ENCODE data around the gene GPATCH3. TPM values are rescaled to one million over a fixed set of nuclear protein-coding genes. Genes with fewer than 3 reads are reported as not detected.

GPATCH3 gene
- total RNA-seq, 6 experiments from 2014 or later: 8.6 to 12.0 (median 10.2) TPM

DNA sequence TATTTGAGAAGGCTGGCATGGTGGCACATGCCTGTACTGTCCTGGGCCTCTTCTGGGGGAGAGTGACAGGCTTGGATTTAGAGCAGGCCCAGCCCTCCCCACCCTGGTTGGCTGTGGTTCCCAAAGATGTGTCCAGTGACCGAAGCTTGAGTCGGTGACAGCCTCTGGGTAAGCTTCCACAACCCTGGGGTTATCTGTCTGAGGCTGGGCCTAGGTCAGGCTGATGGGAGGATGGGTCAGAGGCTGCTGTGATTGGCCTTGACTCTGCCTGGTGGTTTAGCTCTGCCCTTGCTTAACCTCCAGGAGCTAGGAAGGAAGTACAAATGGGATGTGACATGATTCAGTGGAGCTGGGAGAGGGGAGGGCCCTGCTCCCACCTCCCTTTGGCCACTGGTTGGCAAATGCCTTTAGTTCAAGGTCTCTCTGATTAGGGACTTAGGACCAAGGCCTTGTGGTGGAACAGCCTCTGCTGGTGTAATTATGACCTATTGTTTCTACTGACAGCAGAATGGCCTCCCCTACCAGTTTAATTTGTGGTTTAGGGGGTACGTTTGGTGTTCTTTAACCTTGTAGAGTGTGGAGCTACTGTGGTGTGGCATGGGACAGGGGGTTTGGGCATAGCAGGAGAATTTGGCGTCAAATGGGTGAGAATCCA is 37.9 kb upstream of the GPATCH3 start:
- TF ChIP-seq, protein P1, sequence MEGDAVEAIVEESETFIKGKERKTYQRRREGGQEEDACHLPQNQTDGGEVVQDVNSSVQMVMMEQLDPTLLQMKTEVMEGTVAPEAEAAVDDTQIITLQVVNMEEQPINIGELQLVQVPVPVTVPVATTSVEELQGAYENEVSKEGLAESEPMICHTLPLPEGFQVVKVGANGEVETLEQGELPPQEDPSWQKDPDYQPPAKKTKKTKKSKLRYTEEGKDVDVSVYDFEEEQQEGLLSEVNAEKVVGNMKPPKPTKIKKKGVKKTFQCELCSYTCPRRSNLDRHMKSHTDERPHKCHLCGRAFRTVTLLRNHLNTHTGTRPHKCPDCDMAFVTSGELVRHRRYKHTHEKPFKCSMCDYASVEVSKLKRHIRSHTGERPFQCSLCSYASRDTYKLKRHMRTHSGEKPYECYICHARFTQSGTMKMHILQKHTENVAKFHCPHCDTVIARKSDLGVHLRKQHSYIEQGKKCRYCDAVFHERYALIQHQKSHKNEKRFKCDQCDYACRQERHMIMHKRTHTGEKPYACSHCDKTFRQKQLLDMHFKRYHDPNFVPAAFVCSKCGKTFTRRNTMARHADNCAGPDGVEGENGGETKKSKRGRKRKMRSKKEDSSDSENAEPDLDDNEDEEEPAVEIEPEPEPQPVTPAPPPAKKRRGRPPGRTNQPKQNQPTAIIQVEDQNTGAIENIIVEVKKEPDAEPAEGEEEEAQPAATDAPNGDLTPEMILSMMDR (IDR thresholded peaks at IDR 0.05): no peak
- Mint-ChIP-seq H3K4me3 (no peak overlapping the region), H3K9me3 (no peaks in the 10 kb centered on the region), H3K27ac (no peak overlapping the region), H3K4me1 (ENCODE audit: low read depth) (peaks cover 14% of the 10 kb centered on the region), H3K27me3 (ENCODE audit: insufficient read depth) (no peaks in the 10 kb centered on the region; the same call in 1 of the 2 replicates), H3K36me3 (ENCODE audit: low read depth) (peaks cover 30% of the 10 kb centered on the region)
- no peak for DNase-seq

- TF ChIP-seq, protein P1 (IDR thresholded peaks at IDR 0.05): no peak
Measured at GRCh38 chr1:26936823-26937222, 36.6 kb upstream of the GPATCH3 start.

DNA sequence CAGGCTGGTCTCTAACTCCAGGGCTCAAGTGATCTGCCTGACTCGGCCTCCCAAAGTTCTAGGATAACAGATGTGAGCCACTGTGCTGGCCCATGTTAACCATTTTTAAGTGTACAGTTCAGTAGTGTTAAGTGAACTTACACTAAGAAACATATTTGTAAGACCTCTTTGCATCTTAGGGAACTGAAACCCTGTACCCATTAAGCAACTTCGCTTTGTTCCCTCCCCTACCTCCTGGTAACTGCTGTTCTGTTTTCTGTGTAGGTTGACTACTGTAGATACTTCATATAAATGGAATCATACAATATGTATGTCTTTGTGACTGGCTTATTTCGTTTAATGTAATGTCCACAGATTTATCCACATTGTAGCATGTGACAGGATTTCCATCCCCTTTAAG is 32.3 kb upstream of the GPATCH3 start:
- no peaks in the 10 kb centered on the region for H3K4me1 Mint-ChIP-seq (ENCODE audit: low read depth)
- H3K36me3 Mint-ChIP-seq (ENCODE audit: low read depth): peaks cover 30% of the 10 kb centered on the region; the same call in 1 of the 2 replicates
- H3K27me3 Mint-ChIP-seq (ENCODE audit: insufficient read depth): no peaks in the 10 kb centered on the region
- TF ChIP-seq, protein P1 (IDR thresholded peaks at IDR 0.05): no peak
- no peak for DNase-seq
- H3K27ac Mint-ChIP-seq: no peak overlapping the region
- H3K9me3 Mint-ChIP-seq: no peaks in the 10 kb centered on the region
- H3K4me3 Mint-ChIP-seq: no peak overlapping the region

More at GRCh38 chr1:26936823-26937222, 36.6 kb upstream of the GPATCH3 start:
- Mint-ChIP-seq H3K36me3 (ENCODE audit: low read depth) (peaks cover 23% of the 10 kb centered on the region; the same call in 1 of the 2 replicates), H3K27ac (no peak overlapping the region), H3K27me3 (ENCODE audit: insufficient read depth) (no peaks in the 10 kb centered on the region), H3K9me3 (no peaks in the 10 kb centered on the region), H3K4me3 (no peak overlapping the region), H3K4me1 (ENCODE audit: low read depth) (peaks cover 14% of the 10 kb centered on the region)
- no peak for DNase-seq

DNA sequence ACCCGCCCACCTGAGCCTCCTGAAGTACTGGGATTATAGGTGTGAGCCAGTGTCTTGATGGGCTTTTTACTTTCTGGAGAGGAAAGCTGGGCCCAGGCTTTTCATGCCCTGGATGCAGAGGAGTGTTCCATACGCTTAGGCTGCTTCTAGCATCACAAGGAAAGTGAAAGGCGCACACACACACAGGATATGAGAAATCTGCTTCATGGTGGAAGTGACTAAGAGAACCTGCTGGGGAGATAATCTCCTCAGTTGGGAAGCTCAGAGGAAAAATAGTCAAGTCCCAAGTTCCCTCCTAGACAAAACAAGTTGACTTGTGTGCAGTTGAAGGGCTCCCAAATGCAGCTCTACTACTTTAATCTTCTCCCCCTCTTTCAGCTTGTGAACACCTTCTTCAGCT is 23.4 kb upstream of the GPATCH3 start:
- peak overlapping the region; percentile 97 for H3K27ac Mint-ChIP-seq
- peak; percentile 28 for DNase-seq
- peaks cover 44% of the 10 kb centered on the region for H3K36me3 Mint-ChIP-seq (ENCODE audit: low read depth)
- H3K4me1 Mint-ChIP-seq (ENCODE audit: low read depth): peaks cover 41% of the 10 kb centered on the region
- peaks cover 9% of the 10 kb centered on the region for H3K27me3 Mint-ChIP-seq (ENCODE audit: insufficient read depth)
- H3K9me3 Mint-ChIP-seq: no peaks in the 10 kb centered on the region
- peak overlapping the region; percentile 97 for H3K4me3 Mint-ChIP-seq
- TF ChIP-seq, protein P1 (IDR thresholded peaks at IDR 0.05): no peak

- no peak for DNase-seq
- Mint-ChIP-seq H3K27me3 (ENCODE audit: insufficient read depth) (peaks cover 9% of the 10 kb centered on the region), H3K4me1 (ENCODE audit: low read depth) (peaks cover 41% of the 10 kb centered on the region), H3K4me3 (peak overlapping the region; percentile 97), H3K27ac (peak overlapping the region; percentile 97), H3K36me3 (ENCODE audit: low read depth) (peaks cover 36% of the 10 kb centered on the region), H3K9me3 (no peaks in the 10 kb centered on the region)
- TF ChIP-seq, protein P1 (IDR thresholded peaks at IDR 0.05): no peak
Measured at GRCh38 chr1:26922901-26923300, 22.6 kb upstream of the GPATCH3 start.

Measured in HFFc6 (cell line).